ENCODE results near the gene NABP2. TPM values are rescaled to one million over a fixed set of nuclear protein-coding genes. Genes with fewer than 3 reads are reported as not detected.

Gene NABP2
- total and polyA plus RNA-seq, 2 donors (not counting 3 experiments of a cell fraction or from before 2014, with no cell fraction given) = 42.4 to 59.7 TPM

- Histone ChIP-seq H3K4me3 (replicated peaks in 1 of 3; ENCODE audit: insufficient read depth in 1 of 3, low read depth in 1 of 3, low read length in 3 of 3) (no peak overlapping the region), H3K9me1 (replicated peaks; ENCODE audit: control insufficient read depth, extremely low read depth, insufficient read depth, low read length) (no peaks in the 10 kb centered on the region), H3K9ac (replicated peaks; ENCODE audit: extremely low read depth, insufficient read depth, low read length) (no peak overlapping the region), H3K9me3 (replicated peaks; ENCODE audit: control insufficient read depth, insufficient read depth, low read length) (no peaks in the 10 kb centered on the region), H4K20me1 (replicated peaks; ENCODE audit: control insufficient read depth, extremely low read depth, insufficient read depth, low read length) (no peaks in the 10 kb centered on the region), H3K27ac (ENCODE audit: insufficient read depth, low read depth, low read length) (no peak overlapping the region), H3K79me2 (ENCODE audit: control insufficient read depth, insufficient read depth, low read length) (no peaks in the 10 kb centered on the region), H3K4me2 (ENCODE audit: insufficient read depth, low read length) (no peak overlapping the region), H2AFZ (ENCODE audit: low read depth, low read length) (no peak overlapping the region), H3K27me3 (ENCODE audit: control insufficient read depth in 2 of 2, insufficient read depth in 2 of 2, low read length in 2 of 2) (no peaks in the 10 kb centered on the region), H3K36me3 (ENCODE audit: control insufficient read depth in 2 of 2, extremely low read depth in 1 of 2, insufficient read depth in 2 of 2, low read length in 2 of 2) (peaks cover 28 to 66% of the 10 kb centered on the region in 2 experiments), H3K4me1 (ENCODE audit: control insufficient read depth, extremely low read depth, insufficient read depth, low read length) (no peaks in the 10 kb centered on the region)
- ChIA-PET CTCF (interaction anchor here (0.9 to 2.8 kb wide), 4 partner anchors 9 to 110 kb away, joined by 3 to 11 read pairs (median 4); partner anchors contain the start of gene ANKRD52), POLR2A (interaction anchor here (0.7 kb wide), 1 partner anchor 99 kb away, joined by 4 read pairs; no protein-coding TSS in a partner anchor)
- BruUV-seq (replicated peaks) = no TSS peak
- dilution Hi-C loops (cut with MboI; ENCODE audit: extremely low pct_ligation_motif_present, low sequenced_read_pairs) = no loop called here
- FAIRE-seq (no peak), DNase-seq (ENCODE audit: low read depth, low spot score) (no peak)
- intact Hi-C loops (cut with micrococcal nuclease) = no loop called here
- TF ChIP-seq POLR2AphosphoS5 (IDR thresholded peaks at IDR 0.05; ENCODE audit: insufficient read depth, low read depth, low read length) (no peak), EZH2 (IDR thresholded peaks at IDR 0.05; ENCODE audit: borderline replicate concordance, low read depth, low read length, severe bottlenecking) (no peak), POLR2A (IDR thresholded peaks at IDR 0.05; ENCODE audit: low read depth, low read length) (no peak), MYC (IDR thresholded peaks at IDR 0.05; ENCODE audit: low read depth, low read length) (no peak), GATA2 (IDR thresholded peaks at IDR 0.05; ENCODE audit: insufficient read depth, insufficient read length, low read depth, low read length) (no peak), FOS (IDR thresholded peaks at IDR 0.05; ENCODE audit: borderline replicate concordance, insufficient read depth, low read length) (no peak), JUN (IDR thresholded peaks at IDR 0.05; ENCODE audit: borderline replicate concordance, insufficient read depth, insufficient read length, low read depth) (no peak), MAX (IDR thresholded peaks at IDR 0.05; ENCODE audit: insufficient read depth, insufficient read length) (no peak)
- TF ChIP-seq, protein P1, sequence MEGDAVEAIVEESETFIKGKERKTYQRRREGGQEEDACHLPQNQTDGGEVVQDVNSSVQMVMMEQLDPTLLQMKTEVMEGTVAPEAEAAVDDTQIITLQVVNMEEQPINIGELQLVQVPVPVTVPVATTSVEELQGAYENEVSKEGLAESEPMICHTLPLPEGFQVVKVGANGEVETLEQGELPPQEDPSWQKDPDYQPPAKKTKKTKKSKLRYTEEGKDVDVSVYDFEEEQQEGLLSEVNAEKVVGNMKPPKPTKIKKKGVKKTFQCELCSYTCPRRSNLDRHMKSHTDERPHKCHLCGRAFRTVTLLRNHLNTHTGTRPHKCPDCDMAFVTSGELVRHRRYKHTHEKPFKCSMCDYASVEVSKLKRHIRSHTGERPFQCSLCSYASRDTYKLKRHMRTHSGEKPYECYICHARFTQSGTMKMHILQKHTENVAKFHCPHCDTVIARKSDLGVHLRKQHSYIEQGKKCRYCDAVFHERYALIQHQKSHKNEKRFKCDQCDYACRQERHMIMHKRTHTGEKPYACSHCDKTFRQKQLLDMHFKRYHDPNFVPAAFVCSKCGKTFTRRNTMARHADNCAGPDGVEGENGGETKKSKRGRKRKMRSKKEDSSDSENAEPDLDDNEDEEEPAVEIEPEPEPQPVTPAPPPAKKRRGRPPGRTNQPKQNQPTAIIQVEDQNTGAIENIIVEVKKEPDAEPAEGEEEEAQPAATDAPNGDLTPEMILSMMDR (IDR thresholded peaks at IDR 0.05; ENCODE audit: extremely low read depth in 1 of 2, insufficient read depth in 1 of 2, low read depth in 1 of 2, low read length in 2 of 2) = no peak
Observed at GRCh38 chr12:56247923-56248322, 23.8 kb downstream of the NABP2 start.

Measured in endothelial cell of umbilical vein (primary cell).